ENCODE data around the gene GPR32.

GPR32 gene

DNA sequence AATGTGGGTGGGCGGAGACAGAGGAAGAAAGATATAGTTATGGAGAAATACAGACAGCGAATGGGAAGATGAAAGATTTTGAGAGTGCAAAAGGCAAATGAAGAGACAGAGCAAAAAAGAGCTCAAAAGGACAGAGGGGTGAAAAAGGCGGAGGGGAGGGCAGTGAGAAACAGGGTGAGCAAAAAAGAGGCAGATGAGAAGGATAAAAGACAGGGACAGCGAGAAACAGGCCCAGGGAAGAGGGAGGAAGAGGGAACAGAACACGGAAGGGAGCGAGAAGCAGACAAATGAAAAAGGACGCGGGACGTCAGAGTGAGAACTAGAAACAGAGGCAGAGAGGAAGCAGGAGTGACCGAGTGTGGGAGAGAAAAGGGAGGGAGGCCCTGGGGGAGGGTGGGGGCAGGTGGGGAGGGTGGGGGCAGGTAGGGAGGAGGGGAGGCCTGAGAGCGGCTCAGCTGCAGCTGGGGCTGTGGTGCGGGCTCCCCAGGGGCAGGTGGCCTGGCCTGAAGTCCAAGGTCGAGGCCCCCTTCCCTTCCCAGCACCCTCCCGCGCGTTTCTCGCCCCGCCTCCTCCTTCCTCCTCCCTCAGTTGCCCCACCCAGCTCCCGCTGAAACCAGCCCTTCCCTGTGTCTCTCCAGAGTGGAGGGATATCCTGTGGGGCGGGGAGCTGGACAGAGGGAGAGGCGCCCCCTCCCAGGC is 50.4 kb downstream of the GPR32 start:
- DNase-seq (ENCODE audit: low spot score) = no peak

DNA sequence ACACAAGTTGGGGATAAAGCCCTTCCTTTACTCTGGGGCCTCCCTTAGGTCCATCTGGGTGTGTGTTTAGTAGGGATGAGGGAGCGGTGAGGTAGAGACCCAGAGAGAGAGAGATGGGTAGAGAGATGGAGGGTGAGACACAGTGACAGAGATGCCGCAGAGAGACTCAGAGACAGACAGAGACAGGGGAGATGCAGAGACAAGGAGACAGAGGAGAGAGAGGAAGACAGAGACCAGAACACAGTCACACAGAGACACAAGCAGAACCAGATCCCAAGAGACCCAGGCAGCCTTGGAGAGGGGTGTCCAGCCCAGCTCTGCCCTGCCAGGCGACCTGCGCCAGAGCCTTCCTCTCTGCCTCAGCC is 51.0 kb downstream of the GPR32 start:
- no peak for DNase-seq (ENCODE audit: low spot score)
- TF ChIP-seq, protein P1, sequence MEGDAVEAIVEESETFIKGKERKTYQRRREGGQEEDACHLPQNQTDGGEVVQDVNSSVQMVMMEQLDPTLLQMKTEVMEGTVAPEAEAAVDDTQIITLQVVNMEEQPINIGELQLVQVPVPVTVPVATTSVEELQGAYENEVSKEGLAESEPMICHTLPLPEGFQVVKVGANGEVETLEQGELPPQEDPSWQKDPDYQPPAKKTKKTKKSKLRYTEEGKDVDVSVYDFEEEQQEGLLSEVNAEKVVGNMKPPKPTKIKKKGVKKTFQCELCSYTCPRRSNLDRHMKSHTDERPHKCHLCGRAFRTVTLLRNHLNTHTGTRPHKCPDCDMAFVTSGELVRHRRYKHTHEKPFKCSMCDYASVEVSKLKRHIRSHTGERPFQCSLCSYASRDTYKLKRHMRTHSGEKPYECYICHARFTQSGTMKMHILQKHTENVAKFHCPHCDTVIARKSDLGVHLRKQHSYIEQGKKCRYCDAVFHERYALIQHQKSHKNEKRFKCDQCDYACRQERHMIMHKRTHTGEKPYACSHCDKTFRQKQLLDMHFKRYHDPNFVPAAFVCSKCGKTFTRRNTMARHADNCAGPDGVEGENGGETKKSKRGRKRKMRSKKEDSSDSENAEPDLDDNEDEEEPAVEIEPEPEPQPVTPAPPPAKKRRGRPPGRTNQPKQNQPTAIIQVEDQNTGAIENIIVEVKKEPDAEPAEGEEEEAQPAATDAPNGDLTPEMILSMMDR (IDR thresholded peaks at IDR 0.05) = no peak
- Histone ChIP-seq H3K27ac (no peak overlapping the region), H3K4me3 (peak overlapping the region; percentile 44)

More for the DNA sequence above, 50.4 kb downstream of the GPR32 start:
- TF ChIP-seq, protein P1 (IDR thresholded peaks at IDR 0.05) = no peak
- Histone ChIP-seq H3K27ac (no peak overlapping the region), H3K4me3 (peak overlapping the region; percentile 44)

All from coronary artery (tissue), 2 donors.